PC-9 (cell line): Measurements from ENCODE around the gene UPF2.

ENCODE experiments used
- CTCF ChIP-seq: fragments of 200-600 bp; sonication (generic); conservative IDR thresholded peaks from 2 replicates; pipeline ENCODE4 v1.6.1; 2017; ENCODE audit warnings: mixed run types, antibody characterized with exemption, mild to moderate bottlenecking, moderate library complexity
- EZH2 ChIP-seq: fragments of 200-600 bp; sonication (generic); IDR thresholded peaks from 2 replicates; pipeline ENCODE4 v1.8.0; 2017; ENCODE audit warnings: antibody characterized with exemption, low read depth

- no peak for TF ChIP-seq CTCF
- no peak for TF ChIP-seq EZH2
Observed at GRCh38 chr10:12020574-12020973, 22.0 kb downstream of the UPF2 start.
